ENCODE measurements around the gene SIRT3. TPM values are rescaled to one million over a fixed set of nuclear protein-coding genes. Genes with fewer than 3 reads are reported as not detected.
A peak's percentile ranks its signal among the peaks of the same experiment; 100 is the strongest.

Gene SIRT3
- total RNA-seq: 10 to 100 TPM; 12.8 to 15.9 TPM

- Mint-ChIP-seq H3K27ac (peak within 1 kb of the TSS; percentile 99), H3K4me1 (peaks cover 37% of the 10 kb centered on the region), H3K9me3 (ENCODE audit: low read depth) (no peaks in the 10 kb centered on the region), H3K4me3 (peak within 1 kb of the TSS; percentile 83), H3K27me3 (no peaks in the 10 kb centered on the region), H3K36me3 (peaks cover 5% of the 10 kb centered on the region)
- ATAC-seq: peak; percentile 89
- peak; percentile 92 for DNase-seq
- CTCF ChIA-PET: interaction anchor here (1.1 to 2.4 kb wide), 6 partner anchors 14 to 171 kb away, joined by 3 to 19 read pairs (median 6); partner anchors contain the start of genes BET1L and RIC8A
Measured at GRCh38 chr11:235997-236773, at the start of gene SIRT3. Gene SIRT3, minus strand, starts transcription at chr11:236342. Its CDS starts 14 bp downstream, at chr11:236328.

- CTCF ChIA-PET: interaction anchor here (2.2 kb wide), 1 partner anchor 35 kb away, joined by 8 read pairs; no protein-coding TSS in a partner anchor
- Mint-ChIP-seq H3K36me3 (peaks cover 16% of the 10 kb centered on the region), H3K4me3 (no peak overlapping the region), H3K27ac (no peak overlapping the region), H3K27me3 (peaks cover 35% of the 10 kb centered on the region), H3K9me3 (ENCODE audit: low read depth) (no peaks in the 10 kb centered on the region), H3K4me1 (peaks cover 54% of the 10 kb centered on the region)
- ATAC-seq: no peak
- peak; percentile 38 for DNase-seq
Measured at GRCh38 chr11:285894-286220, 49.7 kb upstream of the SIRT3 start.

GRCh38 chr11:285021-285893, 49.1 kb upstream of the SIRT3 start:
- CTCF ChIA-PET: interaction anchor here (1.2 to 2.2 kb wide), 2 partner anchors 34 to 78 kb away, joined by 3 to 8 read pairs; partner anchors contain the start of genes BET1L and RIC8A
- Mint-ChIP-seq H3K4me3 (no peak overlapping the region), H3K27me3 (peaks cover 37% of the 10 kb centered on the region), H3K27ac (no peak overlapping the region), H3K36me3 (peaks cover 17% of the 10 kb centered on the region), H3K9me3 (ENCODE audit: low read depth) (no peaks in the 10 kb centered on the region), H3K4me1 (peaks cover 52% of the 10 kb centered on the region)
- ATAC-seq (no peak), DNase-seq (peak; percentile 36)

GRCh38 chr11:284105-285020, 48.2 kb upstream of the SIRT3 start:
- Mint-ChIP-seq H3K27ac (no peak overlapping the region), H3K4me1 (peaks cover 49% of the 10 kb centered on the region), H3K27me3 (peaks cover 39% of the 10 kb centered on the region), H3K4me3 (no peak overlapping the region), H3K9me3 (ENCODE audit: low read depth) (no peaks in the 10 kb centered on the region), H3K36me3 (peaks cover 15% of the 10 kb centered on the region)
- DNase-seq: peak; percentile 39
- ATAC-seq: no peak
- CTCF ChIA-PET: interaction anchor here (1.2 to 2.2 kb wide), 2 partner anchors 34 to 77 kb away, joined by 3 to 8 read pairs; partner anchors contain the start of genes BET1L and RIC8A

GRCh38 chr11:283405-284104, 47.4 kb upstream of the SIRT3 start:
- CTCF ChIA-PET: interaction anchor here (1.2 to 2.2 kb wide), 2 partner anchors 33 to 76 kb away, joined by 3 to 8 read pairs; partner anchors contain the start of genes BET1L and RIC8A
- Mint-ChIP-seq H3K4me1 (peaks cover 52% of the 10 kb centered on the region), H3K27me3 (peaks cover 43% of the 10 kb centered on the region), H3K9me3 (ENCODE audit: low read depth) (no peaks in the 10 kb centered on the region), H3K36me3 (peaks cover 15% of the 10 kb centered on the region), H3K27ac (no peak overlapping the region), H3K4me3 (no peak overlapping the region)
- DNase-seq (peak; percentile 35), ATAC-seq (no peak)

GRCh38 chr11:282630-283360, 46.7 kb upstream of the SIRT3 start:
- CTCF ChIA-PET: interaction anchor here (1.2 to 5.2 kb wide), 4 partner anchors 15 to 46 kb away, joined by 3 to 29 read pairs (median 24); no protein-coding TSS in a partner anchor
- DNase-seq (peak; percentile 37), ATAC-seq (no peak)
- Mint-ChIP-seq H3K36me3 (peaks cover 12% of the 10 kb centered on the region), H3K4me3 (peak overlapping the region; percentile 72), H3K27ac (no peak overlapping the region), H3K4me1 (peaks cover 55% of the 10 kb centered on the region), H3K27me3 (peaks cover 45% of the 10 kb centered on the region), H3K9me3 (ENCODE audit: low read depth) (no peaks in the 10 kb centered on the region)

- H3K27ac Mint-ChIP-seq: peak overlapping the region; percentile 42
Measured at GRCh38 chr11:282171-282570, 46.0 kb upstream of the SIRT3 start.

GRCh38 chr11:281486-282161, 45.5 kb upstream of the SIRT3 start:
- peak; percentile 9 for ATAC-seq
- H3K36me3 Mint-ChIP-seq: peaks cover 21% of the 10 kb centered on the region
- H3K4me1 Mint-ChIP-seq: peaks cover 49% of the 10 kb centered on the region
- H3K27me3 Mint-ChIP-seq: peaks cover 47% of the 10 kb centered on the region
- DNase-seq: no peak
- CTCF ChIA-PET: interaction anchor here (1.1 to 5.2 kb wide), 7 partner anchors 8 to 414 kb away, joined by 3 to 29 read pairs (median 8); partner anchors contain the start of gene TMEM80
- H3K9me3 Mint-ChIP-seq (ENCODE audit: low read depth): peaks cover 3% of the 10 kb centered on the region
- H3K27ac Mint-ChIP-seq: peak overlapping the region; percentile 61
- peak overlapping the region; percentile 72 for H3K4me3 Mint-ChIP-seq

More at GRCh38 chr11:282171-282570, 46.0 kb upstream of the SIRT3 start:
- Mint-ChIP-seq H3K9me3 (ENCODE audit: low read depth) (peaks cover 3% of the 10 kb centered on the region), H3K27me3 (peaks cover 46% of the 10 kb centered on the region), H3K36me3 (peaks cover 17% of the 10 kb centered on the region), H3K4me1 (peaks cover 54% of the 10 kb centered on the region), H3K4me3 (peak overlapping the region; percentile 72)
- peak; percentile 40 for DNase-seq
- CTCF ChIA-PET: interaction anchor here (1.1 to 5.2 kb wide), 5 partner anchors 14 to 115 kb away, joined by 3 to 29 read pairs (median 23); no protein-coding TSS in a partner anchor
- no peak for ATAC-seq

- Mint-ChIP-seq H3K27me3 (peaks cover 55% of the 10 kb centered on the region), H3K27ac (peak overlapping the region; percentile 61), H3K4me1 (peaks cover 49% of the 10 kb centered on the region), H3K9me3 (ENCODE audit: low read depth) (peaks cover 3% of the 10 kb centered on the region), H3K4me3 (peak overlapping the region; percentile 72), H3K36me3 (peaks cover 25% of the 10 kb centered on the region)
- peak; percentile 62 for DNase-seq
- ATAC-seq: peak; percentile 51
- CTCF ChIA-PET: interaction anchor here (1.1 to 5.2 kb wide), 9 partner anchors 9 to 415 kb away, joined by 3 to 29 read pairs (median 4); partner anchors contain the start of gene TMEM80
Measured at GRCh38 chr11:280706-281485, 44.8 kb upstream of the SIRT3 start.

GRCh38 chr11:279966-280705, 44.0 kb upstream of the SIRT3 start:
- H3K9me3 Mint-ChIP-seq (ENCODE audit: low read depth): peaks cover 3% of the 10 kb centered on the region
- H3K4me1 Mint-ChIP-seq: peaks cover 46% of the 10 kb centered on the region
- H3K27me3 Mint-ChIP-seq: peaks cover 61% of the 10 kb centered on the region
- peak; percentile 59 for ATAC-seq
- peak overlapping the region; percentile 72 for H3K4me3 Mint-ChIP-seq
- DNase-seq: peak; percentile 59
- CTCF ChIA-PET: interaction anchor here (1.1 to 5.2 kb wide), 8 partner anchors 10 to 416 kb away, joined by 3 to 29 read pairs (median 6); partner anchors contain the start of gene TMEM80
- H3K27ac Mint-ChIP-seq: no peak overlapping the region
- peaks cover 25% of the 10 kb centered on the region for H3K36me3 Mint-ChIP-seq
